NCI-H146 treated with DMSO at 0.1 percent for 48 hours (cell line): ENCODE data around the gene ERBB4.

Experiments used
- DNase-seq: peaks from one replicate; lab custom pipeline; 2025; ENCODE audit not compliant: unreplicated experiment; lab: John Stamatoyannopoulos, UW

ERBB4 gene

GRCh38 chr2:212098966-212099365 is 439.6 kb downstream of the ERBB4 start:
- DNase-seq = no peak

GRCh38 chr2:212097001-212097400 is 441.6 kb downstream of the ERBB4 start:
- DNase-seq = peak; percentile 34

GRCh38 chr2:212089873-212090272 is 448.7 kb downstream of the ERBB4 start:
- no peak for DNase-seq

GRCh38 chr2:212088353-212088752 is 450.2 kb downstream of the ERBB4 start:
- DNase-seq = no peak

GRCh38 chr2:212083492-212083891 is 455.1 kb downstream of the ERBB4 start:
- DNase-seq = no peak

- DNase-seq = no peak
These were observed 460.5 kb downstream of the ERBB4 start for GRCh38 chr2:212078103-212078502.

GRCh38 chr2:212076456-212076855 is 462.1 kb downstream of the ERBB4 start:
- no peak for DNase-seq

GRCh38 chr2:212073360-212073759 is 465.2 kb downstream of the ERBB4 start:
- peak; percentile 53 for DNase-seq

- no peak for DNase-seq
These were observed 472.1 kb downstream of the ERBB4 start for GRCh38 chr2:212066546-212066945.

- no peak for DNase-seq
These were observed 474.3 kb downstream of the ERBB4 start for GRCh38 chr2:212064318-212064717.

GRCh38 chr2:212052412-212053159 is 486.0 kb downstream of the ERBB4 start:
- DNase-seq = no peak

- DNase-seq = no peak
These were observed 487.7 kb downstream of the ERBB4 start for GRCh38 chr2:212050871-212051270.

GRCh38 chr2:212042562-212042961 is 496.0 kb downstream of the ERBB4 start:
- no peak for DNase-seq

- DNase-seq = no peak
These were observed 501.5 kb downstream of the ERBB4 start for GRCh38 chr2:212037062-212037461.

GRCh38 chr2:212034841-212035585 is 503.6 kb downstream of the ERBB4 start:
- no peak for DNase-seq

- DNase-seq = no peak
These were observed 504.7 kb downstream of the ERBB4 start for GRCh38 chr2:212033888-212034287.

- DNase-seq = no peak
These were observed 505.9 kb downstream of the ERBB4 start for GRCh38 chr2:212032536-212033219.

- DNase-seq = no peak
These were observed 506.6 kb downstream of the ERBB4 start for GRCh38 chr2:212032032-212032431.

GRCh38 chr2:212030709-212031108 is 507.9 kb downstream of the ERBB4 start:
- no peak for DNase-seq

GRCh38 chr2:212028798-212029394 is 509.7 kb downstream of the ERBB4 start:
- no peak for DNase-seq
